Erythroblast (primary cell): Measurements from ENCODE around the gene CSF1R.

ENCODE experiments used
- GATA1 ChIP-seq: IDR thresholded peaks from 2 replicates; pipeline ENCODE4 v1.6.1; 2011; ENCODE audit warnings: low read depth, mild to moderate bottlenecking, control low read depth, low read length, moderate library complexity
- POLR2A ChIP-seq: IDR thresholded peaks from 2 replicates; pipeline ENCODE4 v1.6.1; 2011; ENCODE audit warnings: mild to moderate bottlenecking, low read length

DNA sequence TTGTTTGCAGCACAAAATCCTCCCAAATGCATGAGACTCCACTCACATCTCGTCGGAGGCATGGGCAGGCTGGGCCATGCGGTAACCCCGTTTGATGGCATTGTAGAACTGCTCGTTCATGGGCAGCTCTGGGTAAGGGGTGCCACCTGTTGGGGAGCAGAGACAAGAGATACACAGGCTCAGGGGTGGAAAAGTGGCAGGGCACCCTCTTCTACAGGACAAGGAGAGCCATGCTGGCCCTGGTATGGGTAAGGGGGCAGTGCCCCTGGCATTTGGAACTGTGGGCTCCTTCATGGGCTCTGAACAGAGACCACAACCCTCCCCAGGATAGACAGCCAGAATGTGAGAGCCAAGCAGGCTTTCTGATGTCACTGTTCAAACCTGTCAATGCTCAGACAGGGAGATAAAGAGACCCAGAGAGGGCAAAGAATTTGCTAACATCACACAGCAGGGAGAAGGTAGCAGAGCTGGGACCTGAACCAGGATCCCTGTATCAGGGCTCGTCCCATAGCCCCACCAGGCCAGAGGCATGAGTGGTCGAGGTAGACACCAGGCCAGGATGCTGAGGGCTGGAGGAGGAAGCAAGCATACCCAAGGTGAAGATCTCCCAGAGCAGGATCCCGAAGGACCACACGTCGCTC, 33.2 kb upstream of the CSF1R start:
- no peak for TF ChIP-seq POLR2A
- no peak for TF ChIP-seq GATA1
